Measurements from ENCODE around the gene GOLPH3. TPM values are rescaled to one million over a fixed set of nuclear protein-coding genes. Genes with fewer than 3 reads are reported as not detected.
"Not testable (repeated sequence)": the region's sequence is repeated elsewhere in the genome, so short reads cannot be mapped to it uniquely, and the experiment has no call there.

Gene GOLPH3
- total RNA-seq, 2 experiments from 2014 or later = 65.3 to 69.7 TPM

GRCh38 chr5:32078855-32079254 lies 95.3 kb downstream of the GOLPH3 start:
- POLR2A ChIA-PET; H3K36me3 Mint-ChIP-seq; H3K4me1 Mint-ChIP-seq; H3K9me3 Mint-ChIP-seq; H3K27ac Mint-ChIP-seq; DNase-seq; H3K4me3 Mint-ChIP-seq; H3K27me3 Mint-ChIP-seq; ATAC-seq (ENCODE audit: low read depth): not testable (repeated sequence)

GRCh38 chr5:32076699-32077695 lies 97.1 kb downstream of the GOLPH3 start:
- no peak for DNase-seq
- Mint-ChIP-seq H3K4me1 (no peaks in the 10 kb centered on the region), H3K4me3 (no peak overlapping the region), H3K36me3 (no peaks in the 10 kb centered on the region), H3K27ac (no peak overlapping the region), H3K27me3 (no peaks in the 10 kb centered on the region), H3K9me3 (no peaks in the 10 kb centered on the region)
- ATAC-seq (ENCODE audit: low read depth) = no peak
- POLR2A ChIA-PET = no interaction called here

Other genes starting within 250 kb of the GOLPH3 start
- 10 to 100 TPM; 30.6 to 32.2 TPM for gene MTMR12, start 138.6 kb upstream of the GOLPH3 start, total RNA-seq